GM21390 (cell line): ENCODE data around the gene ADGRG3.

ENCODE experiments used
- ATAC-seq: cut with Tn5 transposase; IDR thresholded peaks from one replicate; pipeline ENCODE4 v1.9.1; 2021; ENCODE audit not compliant: unreplicated experiment

Gene ADGRG3

DNA sequence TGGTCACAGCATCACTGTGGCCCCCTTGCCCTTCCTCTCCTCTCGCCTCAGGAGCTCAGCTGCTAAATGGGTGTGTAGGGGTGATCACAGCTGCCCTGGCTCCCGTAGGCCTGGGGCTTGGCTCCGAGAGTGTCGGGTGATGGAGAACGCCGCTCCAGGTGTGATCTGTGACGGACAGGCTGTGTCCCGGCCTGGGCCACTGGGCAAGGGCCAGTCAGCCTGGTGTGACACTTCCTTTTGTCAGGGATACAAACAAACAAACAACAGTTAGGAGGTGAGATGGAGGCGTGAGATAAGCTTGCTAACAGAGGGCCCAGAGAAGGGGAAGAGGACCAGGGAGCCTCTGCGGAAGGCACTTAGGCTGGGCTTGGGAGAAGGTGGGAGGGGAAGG is 37.7 kb upstream of the ADGRG3 start:
- ATAC-seq: no peak

DNA sequence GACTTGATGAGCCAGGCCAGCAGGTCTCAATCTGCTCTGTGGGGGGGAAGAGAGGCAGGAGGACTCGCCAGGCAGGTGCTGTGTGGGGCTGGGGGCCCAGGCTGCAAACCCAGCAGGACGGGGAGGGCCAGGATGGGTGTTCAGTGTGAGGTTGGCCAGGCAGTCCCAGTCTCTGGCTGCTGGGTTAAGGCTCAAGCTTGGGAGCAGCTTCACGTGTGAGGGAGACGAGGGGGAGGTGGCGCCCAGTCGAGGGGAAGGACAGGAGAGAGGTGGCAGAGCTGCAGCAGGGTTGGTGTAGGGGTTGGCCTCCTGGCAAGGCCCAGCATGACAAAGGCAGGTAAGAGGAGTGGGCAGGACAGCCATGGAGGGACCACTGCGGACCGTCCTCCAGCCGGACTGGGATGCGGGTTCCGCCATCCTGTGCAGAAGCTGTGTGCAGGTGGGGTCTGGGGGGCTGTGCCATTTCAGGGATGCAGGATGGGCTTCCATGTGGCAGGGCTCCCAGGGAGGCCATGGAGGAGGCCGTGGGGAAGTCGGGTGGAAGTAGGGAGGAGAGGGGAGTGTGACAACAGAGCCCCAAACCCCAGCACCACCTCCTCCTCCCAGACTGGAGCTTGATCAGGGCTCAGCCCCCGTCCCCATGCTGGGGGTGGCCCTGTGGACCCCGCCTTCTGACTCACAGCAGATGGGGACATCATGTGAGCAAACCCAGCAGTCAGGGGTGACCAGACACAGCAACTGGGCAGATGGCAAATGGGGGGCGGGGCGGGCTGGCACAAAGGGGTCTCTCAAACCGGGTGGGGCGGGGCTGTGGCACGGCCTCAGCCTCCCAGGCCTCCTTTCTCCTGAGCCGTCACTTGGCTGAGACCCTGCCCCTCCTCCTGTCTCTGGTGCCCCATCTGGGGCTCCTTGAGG is 36.9 kb upstream of the ADGRG3 start:
- ATAC-seq: no peak

DNA sequence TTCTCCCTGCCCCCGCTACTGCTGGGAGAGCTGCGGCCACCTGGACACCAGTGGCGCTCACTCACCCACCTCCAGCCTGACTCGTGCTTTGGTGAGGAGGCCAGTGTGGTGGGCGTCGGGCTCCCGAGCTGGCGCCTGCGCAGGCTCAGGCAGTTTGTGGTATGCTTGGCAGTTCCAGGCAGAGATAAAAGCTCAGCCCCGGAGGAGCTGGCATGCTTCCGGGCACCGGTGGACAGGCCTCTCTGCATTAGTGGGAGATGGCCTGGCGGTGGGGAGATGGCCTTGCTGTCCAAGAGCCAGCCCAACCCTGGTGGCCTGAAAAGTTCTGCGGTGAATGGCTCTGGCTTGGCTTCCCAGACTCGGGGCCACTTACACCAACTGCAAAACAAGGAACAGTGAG is 35.5 kb upstream of the ADGRG3 start:
- no peak for ATAC-seq

DNA sequence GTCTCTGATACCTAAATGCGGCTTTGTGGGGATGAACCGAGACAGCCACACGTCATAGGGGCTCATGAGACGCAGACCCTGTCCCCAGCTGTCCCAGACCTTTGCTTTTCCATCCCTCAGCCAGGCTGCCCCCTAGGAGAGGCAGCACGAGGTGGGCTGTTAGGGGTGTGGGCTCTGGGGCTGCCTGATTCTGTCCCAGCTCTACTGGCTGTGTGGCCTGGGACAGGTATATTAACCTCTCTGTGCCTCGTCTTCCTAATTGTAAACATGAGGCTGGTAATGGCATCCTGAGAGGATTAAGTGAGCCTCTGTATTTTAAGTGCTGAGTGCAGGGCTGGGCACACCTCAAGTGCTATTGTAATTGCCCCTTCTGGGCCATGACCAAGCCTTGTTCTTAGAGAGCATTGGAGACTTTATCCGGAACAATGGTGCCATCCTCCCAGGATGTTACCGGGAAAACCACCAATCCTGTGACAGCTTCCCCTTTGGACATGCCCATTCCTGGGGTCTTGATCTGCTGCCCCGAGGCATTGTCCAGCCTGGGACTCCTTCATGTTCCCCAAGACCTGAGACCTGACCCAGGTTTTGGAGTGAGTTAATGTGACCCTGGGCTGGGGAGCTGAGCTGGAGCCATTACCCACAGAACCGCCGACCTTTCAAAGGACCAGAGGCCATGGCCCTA is 34.6 kb upstream of the ADGRG3 start:
- no peak for ATAC-seq

DNA sequence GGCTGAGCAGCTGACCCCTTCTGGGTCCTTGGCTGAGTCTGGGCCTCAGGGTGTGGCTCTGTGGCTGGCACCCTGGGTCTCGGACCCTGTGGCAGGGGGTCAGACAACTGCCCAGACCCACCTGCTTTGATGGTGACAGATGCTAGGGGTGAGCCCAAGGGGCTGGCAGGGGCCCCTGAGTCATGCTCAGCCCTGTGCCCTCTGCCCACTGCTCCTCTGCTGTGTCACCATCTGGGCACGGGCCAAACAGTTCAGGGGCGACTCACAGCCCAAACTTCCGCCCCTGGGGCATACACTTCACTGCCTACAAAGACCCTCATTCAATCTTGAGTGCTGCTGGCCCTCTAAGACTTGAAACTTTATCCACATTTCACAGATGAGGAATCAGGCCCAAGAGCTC is 33.9 kb upstream of the ADGRG3 start:
- ATAC-seq: no peak

DNA sequence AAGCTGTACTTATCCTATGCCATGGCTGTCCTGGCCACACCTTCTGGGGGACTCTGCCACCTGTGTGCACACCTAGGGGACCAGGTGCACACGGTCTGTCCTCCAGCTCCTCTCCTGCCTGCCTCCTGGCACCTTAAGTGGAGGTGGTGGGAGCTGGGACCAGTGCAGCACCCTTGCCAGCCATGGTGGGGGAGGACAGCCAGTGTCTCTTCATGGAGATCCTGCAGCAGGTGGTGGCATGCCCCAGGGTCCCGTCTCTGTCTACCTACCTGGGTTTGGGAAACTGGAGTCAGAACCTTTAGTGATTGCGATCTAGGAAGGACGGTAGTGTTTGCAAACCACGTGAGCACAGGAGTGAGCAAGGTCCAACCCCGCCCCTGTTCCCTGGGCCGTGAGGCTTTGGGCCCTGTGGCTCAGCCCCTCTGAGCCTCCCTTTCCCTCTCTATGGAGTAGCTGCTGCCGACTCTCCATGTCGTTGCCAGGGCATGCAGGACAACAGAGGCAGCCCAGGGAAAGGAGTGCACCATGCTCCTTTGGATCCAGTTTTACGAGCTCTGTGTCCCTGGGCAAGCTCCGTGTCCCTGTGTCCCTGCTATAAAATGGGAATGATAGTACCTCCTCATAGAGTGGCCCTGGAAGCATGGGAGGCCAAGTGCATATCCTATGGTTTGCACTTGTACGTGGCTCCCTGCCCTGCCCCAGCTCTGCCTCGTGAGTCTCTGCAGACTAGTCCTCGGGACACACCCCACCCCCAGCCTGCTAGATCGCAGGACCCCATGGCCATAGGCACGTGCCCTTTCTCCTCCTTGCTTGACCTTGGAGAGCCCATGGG is 32.6 kb upstream of the ADGRG3 start:
- ATAC-seq: no peak

DNA sequence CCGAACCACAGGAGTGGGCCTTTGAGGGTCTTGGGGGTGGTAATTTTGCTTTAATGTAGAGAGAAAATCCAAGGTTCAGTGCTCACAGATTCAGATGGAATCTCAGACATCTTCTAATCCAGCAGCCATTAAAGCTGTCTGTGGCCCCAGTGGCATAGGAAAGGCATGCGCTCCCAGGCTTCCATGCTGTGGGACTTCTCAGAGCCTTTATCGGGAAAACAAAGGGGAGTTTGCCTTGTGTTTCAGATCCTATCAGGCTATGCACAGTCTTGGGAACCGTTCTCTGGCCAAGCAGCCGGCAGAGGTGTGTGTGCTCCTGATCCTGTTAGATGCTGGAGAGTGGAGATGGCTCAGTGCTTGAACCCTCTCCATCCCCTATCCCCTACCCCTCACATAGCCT is 31.9 kb upstream of the ADGRG3 start:
- no peak for ATAC-seq

DNA sequence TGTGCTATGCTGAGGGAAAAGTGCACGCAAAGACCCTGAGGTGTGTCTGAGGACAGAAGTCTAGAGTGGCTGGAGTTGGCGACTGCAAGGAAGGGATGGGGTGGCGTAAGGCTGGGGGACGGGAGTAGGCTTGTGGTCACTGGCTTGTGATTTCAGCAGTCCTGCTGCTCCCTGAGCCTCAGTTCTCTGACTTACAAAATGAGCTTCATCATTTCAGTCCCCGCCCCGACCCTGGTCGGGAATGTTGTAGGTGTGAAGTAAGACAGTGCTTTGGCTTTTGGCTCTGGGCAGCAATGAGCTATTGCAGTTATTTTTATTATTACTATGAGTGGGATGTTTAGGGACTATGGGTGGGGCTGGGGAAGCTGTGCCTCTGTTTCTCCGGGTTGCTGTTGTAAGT is 31.1 kb upstream of the ADGRG3 start:
- ATAC-seq: no peak

DNA sequence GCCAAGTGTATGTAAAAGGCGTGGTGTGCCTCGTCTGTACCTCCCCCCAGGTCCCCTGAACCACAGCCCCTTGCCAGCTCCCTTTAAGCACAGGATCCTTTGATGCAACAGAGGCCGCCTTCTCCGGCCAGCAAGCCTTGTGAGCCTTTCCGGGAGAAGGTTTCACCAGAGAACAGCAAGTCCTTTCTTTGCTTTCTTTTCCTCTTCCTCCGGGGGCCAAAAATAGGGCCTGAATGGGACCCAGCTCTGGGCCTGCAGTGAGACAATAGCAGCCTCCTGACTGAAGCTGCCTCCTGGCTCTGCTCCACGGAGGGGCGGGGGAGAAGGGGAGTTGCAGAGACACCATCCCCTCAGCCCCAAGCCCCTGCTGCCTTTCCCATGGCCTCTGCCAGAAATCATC is 30.7 kb upstream of the ADGRG3 start:
- no peak for ATAC-seq

DNA sequence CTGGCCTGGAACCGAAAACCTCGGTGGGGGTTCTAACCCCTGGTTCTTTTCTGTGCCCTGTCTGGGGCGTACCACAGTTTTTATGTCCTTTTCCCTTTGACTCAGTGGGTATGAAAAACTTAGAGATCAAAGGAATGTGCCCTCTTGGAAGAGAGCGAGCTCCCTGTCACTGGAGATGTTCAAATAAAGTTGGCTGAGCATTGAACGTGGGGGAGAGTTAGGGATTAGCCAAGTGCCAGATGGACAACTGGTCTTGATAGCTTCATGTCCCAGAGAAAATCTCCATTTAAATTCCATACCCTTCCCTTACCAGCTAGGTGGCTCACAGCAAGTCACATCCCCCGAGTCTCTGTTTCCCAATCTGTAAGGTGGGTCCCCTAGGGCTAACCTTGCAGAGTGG is 30.1 kb upstream of the ADGRG3 start:
- no peak for ATAC-seq

DNA sequence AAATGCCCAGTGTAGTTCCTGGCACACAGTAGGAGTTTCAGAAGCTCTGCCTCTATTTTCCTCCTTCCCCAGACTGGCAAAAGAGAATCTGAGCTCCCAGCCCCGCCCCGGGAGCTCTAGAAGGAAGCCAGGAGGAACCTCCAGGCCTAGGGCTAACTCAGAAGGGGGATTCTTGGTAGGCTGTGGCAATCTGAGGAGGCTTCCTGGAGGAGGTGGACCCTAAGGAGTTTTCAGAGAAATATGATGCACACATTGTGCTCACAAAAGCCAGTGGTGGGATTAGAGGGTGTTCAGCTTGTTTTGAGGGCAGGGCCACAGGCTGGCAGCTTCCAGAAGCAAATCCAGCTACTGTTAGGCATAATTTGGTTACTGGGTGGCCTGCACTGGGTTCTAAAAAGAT is 29.7 kb upstream of the ADGRG3 start:
- no peak for ATAC-seq

DNA sequence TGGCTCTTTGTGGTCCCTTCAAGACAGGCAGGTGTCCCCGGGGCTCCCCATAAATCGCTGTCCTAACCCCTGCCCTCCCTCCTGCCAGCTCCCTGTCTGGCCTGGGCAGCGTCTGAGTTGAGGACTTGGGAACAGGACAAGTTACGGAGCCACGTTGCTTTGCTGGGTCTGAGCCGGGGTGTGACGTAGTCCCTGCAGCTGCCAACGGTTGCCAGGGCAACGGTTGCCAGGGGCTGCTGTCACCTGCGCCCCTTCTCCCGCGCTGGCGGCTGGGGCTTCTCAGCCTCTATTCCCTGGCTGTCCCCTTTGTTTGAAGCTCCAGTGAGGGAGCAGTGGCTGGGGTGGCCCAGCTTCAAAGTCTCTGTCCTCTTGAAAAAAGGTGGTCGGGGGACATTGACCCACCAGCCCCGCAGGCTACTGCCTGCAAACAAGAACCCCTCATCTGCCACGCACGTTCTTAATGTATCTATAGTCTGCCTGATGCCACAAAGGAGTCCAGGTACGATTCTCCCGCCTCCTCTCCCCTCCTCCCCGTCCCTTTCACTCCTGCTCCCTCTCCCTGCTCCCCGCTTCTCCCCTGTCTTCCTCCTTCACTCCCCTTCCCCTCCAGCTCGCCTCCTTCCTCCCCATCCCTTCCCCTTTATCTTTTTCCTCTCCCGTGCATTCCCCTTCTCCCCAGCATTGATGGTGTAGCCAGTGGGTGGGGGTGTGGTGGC is 28.8 kb upstream of the ADGRG3 start:
- ATAC-seq: no peak

DNA sequence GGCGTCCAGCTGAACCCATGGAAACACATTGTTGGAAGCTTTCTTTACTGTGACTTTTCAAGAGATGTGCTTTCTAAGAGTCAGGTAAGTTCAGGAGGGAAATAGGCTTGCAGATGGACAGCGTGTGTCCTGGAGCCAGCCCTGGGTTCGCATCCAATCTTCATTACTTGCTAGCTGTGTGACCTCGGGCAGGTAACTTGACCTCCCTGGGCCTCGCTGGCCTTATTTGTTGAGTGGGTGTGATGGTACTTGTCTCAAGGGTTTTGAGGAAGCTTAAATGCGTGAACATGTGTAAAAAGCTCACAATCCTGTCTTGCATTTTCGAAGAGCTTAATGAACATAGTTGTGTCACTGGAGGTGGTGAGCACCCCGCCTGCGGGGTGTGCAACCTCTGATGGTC is 27.9 kb upstream of the ADGRG3 start:
- no peak for ATAC-seq

DNA sequence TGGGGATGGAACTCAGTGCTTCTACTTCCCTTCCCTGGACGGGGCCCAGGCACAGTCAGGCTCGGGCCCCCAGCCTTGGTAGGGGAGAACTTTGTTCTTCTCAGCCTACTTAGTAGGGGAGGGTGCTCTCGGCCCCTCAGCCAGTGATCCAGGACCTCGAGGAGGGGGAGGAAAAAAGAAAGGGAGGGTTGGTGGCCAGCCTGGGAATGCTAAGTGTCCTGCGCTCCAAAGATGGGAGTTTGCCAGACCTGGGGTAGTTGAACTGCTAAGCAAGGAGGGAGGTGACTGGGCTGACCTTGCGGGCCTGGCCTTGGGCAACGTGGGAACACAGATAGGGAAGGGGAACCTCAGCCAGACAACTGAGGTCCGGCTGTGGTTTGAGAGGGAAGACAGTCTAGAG is 27.5 kb upstream of the ADGRG3 start:
- no peak for ATAC-seq

DNA sequence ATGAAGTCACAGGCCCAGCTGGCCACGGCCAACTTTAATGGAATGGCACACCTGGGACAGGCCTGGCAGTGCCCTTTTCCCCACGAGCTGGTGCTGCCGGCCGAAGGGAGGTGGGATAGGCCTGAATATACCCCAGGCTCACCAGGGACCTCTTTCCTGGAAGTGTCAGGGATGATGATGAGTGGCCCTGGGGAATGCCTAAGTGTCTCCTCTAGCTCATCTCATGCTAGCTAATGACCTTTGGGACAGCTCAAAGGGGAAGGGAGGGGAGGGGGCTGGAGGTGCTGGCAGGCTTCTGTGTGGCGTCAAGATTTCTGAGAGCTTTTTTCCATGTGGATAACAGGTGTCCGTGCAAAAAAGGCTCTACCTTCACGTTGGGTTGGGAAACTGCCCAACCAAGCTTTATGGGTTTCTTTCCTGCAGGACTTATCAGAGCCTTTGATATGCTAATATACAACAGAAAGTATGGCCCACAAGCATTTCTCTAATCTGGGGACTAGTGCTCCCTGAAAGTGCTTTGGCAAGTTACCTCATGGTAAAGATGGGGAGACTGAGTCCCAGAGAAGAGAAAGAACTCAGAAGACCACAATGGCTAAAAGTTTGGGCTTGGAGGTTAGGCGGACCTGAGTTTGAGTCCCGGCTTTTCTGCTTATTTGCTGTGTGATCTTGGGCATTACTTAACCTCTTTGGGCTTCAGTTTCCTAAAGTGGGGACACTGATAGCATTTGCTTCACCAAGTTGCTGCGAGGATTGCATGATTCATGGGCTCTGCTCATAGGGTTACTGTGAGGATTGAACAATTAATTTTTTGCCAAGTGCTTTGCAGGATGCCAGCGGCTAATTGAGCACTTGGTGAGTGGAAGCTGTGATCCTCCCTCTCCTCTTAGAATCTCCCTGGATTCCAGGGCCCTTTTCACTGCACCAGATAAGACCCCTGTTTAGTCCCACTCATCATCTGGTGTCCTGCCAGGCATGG is 25.7 kb upstream of the ADGRG3 start:
- no peak for ATAC-seq

DNA sequence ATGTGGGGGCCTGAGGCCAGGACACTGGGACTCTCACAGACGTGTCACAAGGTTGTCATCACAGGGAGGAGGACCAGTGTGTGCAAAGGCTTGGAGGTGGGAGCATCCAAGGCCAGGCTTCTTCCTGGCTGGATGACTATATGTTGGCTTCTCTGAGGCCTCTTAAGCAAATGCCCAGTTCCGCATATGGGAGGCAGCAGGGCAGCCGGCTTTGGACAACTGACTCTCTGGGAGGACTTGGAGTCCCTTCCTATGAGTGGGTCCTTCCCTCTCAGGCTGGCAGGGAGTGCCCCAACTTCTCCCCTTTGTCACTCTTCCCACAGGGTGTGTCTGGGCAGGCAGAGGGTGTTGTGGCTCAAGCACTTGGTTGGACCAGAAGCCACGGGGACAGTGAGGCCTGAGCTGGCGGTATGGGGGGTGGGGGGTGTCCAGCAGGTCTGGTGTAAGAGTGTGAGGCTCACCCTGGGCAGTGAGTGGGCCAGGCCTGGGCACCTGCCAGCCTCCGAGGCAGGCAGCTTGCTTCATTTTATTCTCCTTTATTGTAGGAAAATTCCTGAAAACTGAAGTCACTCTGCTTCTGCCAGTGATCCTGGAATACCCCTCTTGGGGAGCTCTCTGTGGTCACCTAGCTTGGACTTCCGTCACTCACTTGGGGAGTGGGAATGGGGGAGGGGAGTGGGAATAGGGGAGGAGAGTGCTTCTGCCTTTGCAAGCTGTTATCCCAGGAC is 24.8 kb upstream of the ADGRG3 start:
- ATAC-seq: no peak

DNA sequence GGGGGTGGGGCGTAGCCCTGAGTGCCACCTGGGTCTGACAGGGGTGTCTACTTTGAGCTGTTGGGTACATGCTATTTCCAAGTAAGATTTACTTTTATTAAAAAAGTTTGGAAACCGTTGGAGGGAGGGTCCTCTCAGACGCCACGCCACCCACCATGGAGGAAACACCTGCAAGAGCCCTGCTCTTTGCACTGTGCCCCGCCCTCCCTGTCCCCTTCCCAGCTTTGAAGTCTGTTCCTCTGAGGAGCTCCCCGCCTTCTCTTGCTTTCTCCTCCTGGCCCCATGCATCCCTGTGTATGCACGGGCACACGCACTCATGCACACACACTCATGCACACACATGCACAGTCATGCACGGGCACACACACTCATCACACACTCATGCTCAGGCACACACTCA is 24.2 kb upstream of the ADGRG3 start:
- ATAC-seq: no peak

DNA sequence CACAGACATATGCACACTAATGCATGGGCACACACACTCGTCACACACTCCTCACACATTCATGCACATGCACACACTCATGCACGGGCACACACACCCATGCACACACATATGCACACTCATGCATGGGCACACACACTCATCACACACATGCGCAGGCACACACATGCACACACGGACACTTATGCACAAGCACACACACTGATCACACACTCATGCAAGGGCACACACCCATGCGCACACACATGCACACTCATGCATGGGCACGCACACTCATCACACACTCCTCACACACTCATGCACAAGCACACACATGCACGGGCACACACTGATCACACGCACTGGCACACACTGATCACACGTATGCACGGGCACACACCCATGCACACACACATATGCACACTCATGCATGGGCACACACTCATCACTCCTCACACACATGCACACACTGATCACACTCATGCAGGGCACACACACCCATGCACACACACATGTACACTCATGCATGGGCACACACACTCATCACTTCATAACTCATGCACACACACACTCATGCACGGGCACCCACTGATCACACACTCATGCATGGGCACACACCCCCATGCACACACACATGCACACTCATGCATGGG is 23.6 kb upstream of the ADGRG3 start:
- no peak for ATAC-seq

DNA sequence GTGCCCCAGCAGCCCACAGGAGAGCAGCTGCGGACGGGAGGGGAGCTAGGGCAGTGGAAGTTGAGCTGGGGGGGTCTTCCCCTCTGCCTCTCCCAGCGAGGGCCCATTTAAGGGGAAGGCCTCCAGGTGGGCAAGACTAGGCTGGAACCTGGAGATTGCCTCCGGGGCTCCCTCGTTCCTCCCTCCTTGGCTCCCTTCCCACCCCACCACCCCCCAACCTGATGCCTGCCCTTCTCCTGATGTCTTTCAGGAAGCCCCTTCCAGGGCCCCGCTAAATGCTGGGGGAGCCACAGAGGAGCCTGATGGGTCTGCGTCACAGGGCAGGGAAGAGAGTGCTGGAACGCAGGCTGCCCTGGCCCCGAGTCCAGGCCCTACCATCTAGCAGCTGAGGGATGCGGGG is 22.9 kb upstream of the ADGRG3 start:
- no peak for ATAC-seq
